GM12878 (cell line): ENCODE measurements around the gene SPIRE1. TPM values are rescaled to one million over a fixed set of nuclear protein-coding genes. Genes with fewer than 3 reads are reported as not detected.

Experiments
- ATAC-seq: fragments of 200-7000 bp; cut with Tn5 transposase; 3 replicates; pipeline ENCODE4 v1.9.1; 2020; ENCODE audit warnings: mild to moderate bottlenecking, moderate library complexity
- BruUV-seq: library from RNA; stranded (reverse); fragments of 400-500 nt; replicated peaks from 2 replicates; lab custom pipeline; 2021; lab: Mats Ljungman, UMichigan
- CTCF ChIA-PET: fragments of 300-600 bp; sonication (Branson Sonifier 250); formaldehyde crosslinking; extraction: SDS; loops from one replicate; lab custom pipeline; 2021; ENCODE audit warnings: inconsistent platforms; lab: Yijun Ruan, JAX
- POLR2A ChIA-PET: fragments of 350-600 bp; formaldehyde crosslinking; extraction: SDS; loops from one replicate; lab custom pipeline; 2021; ENCODE audit warnings: inconsistent platforms; lab: Charles Lee
- RAD21 ChIA-PET: fragments of 300-600 bp; sonication (Branson Sonifier 250); formaldehyde crosslinking; loops from one replicate; lab custom pipeline; 2023; ENCODE audit warnings: antibody characterized with exemption; ENCODE audit not compliant: unreplicated experiment; lab: Charles Lee
- SMC1A ChIA-PET: fragments of 300-600 bp; sonication (Branson Sonifier 250); formaldehyde crosslinking; loops from one replicate; lab custom pipeline; 2023; ENCODE audit not compliant: unreplicated experiment, uncharacterized antibody; lab: Charles Lee
- DNase-seq: peaks from one replicate; pipeline ENCODE4 v3.0.0-alpha.2; 2011; ENCODE audit warnings: low read depth, low spot score
- FAIRE-seq: peaks from 3 replicates; lab custom pipeline; 2011; peaks lifted over from hg19 to GRCh38; lab: Jason Lieb, UNC
- H2AFZ ChIP-seq: 2 replicates; pipeline ENCODE4 v1.6.0; 2011; ENCODE audit warnings: low read depth, low read length, control low read depth; ENCODE audit not compliant: control insufficient read depth
- H3K27ac ChIP-seq: 2 replicates; pipeline ENCODE4 v1.5.1; 2011; ENCODE audit warnings: control low read depth; ENCODE audit not compliant: control insufficient read depth, insufficient read depth
- H3K27me3 ChIP-seq, 2 experiments: replicated peaks in 1 of 2; 2 replicates each; pipeline versions ENCODE4 v1.6.0 to v1.6.1; 2011; ENCODE audit warnings: low read length in 1 of 2; ENCODE audit not compliant: control insufficient read depth in 2 of 2, insufficient read depth in 2 of 2
- H3K36me3 ChIP-seq, 2 experiments: 2 replicates each; pipeline ENCODE4 v1.5.1; 2011; ENCODE audit warnings: low read length in 1 of 2; ENCODE audit not compliant: control insufficient read depth in 2 of 2, insufficient read depth in 2 of 2
- H3K4me1 ChIP-seq: 2 replicates; pipeline ENCODE4 v1.6.1; 2011; ENCODE audit warnings: mild to moderate bottlenecking, low read length, moderate library complexity, mixed read lengths; ENCODE audit not compliant: control insufficient read depth, insufficient read depth
- H3K4me2 ChIP-seq: 2 replicates; pipeline ENCODE4 v1.6.0; 2011; ENCODE audit warnings: control low read depth; ENCODE audit not compliant: control insufficient read depth, insufficient read depth
- H3K4me3 ChIP-seq: fragments of 200-600 bp; sonication (generic); 2 replicates; pipeline ENCODE4 v1.5.1; 2016
- H3K79me2 ChIP-seq: 2 replicates; pipeline ENCODE4 v1.6.0; 2011; ENCODE audit warnings: low read length; ENCODE audit not compliant: control insufficient read depth, insufficient read depth
- H3K9ac ChIP-seq: 2 replicates; pipeline ENCODE4 v1.8.0; 2011; ENCODE audit warnings: low read length, control low read depth, mixed read lengths; ENCODE audit not compliant: control insufficient read depth, insufficient read depth
- H3K9me3 ChIP-seq: replicated peaks from 3 replicates; pipeline ENCODE4 v1.5.1; 2011; ENCODE audit warnings: mild to moderate bottlenecking, low read length; ENCODE audit not compliant: control insufficient read depth, insufficient read depth
- H4K20me1 ChIP-seq: 2 replicates; pipeline ENCODE4 v1.6.0; 2011; ENCODE audit not compliant: control insufficient read depth, insufficient read depth
- BCL11A ChIP-seq: IDR thresholded peaks from 2 replicates; pipeline ENCODE4 v1.6.1; 2011; ENCODE audit warnings: low read depth, low read length
- CREB1 ChIP-seq: IDR thresholded peaks from 2 replicates; pipeline ENCODE4 v1.6.1; 2012; ENCODE audit warnings: low read depth, mild to moderate bottlenecking, inconsistent platforms
- DPF2 ChIP-seq: fragments of 450-650 bp; IDR thresholded peaks from 2 replicates; pipeline ENCODE4 v1.6.1; 2017; ENCODE audit warnings: mild to moderate bottlenecking
- EP300 ChIP-seq, 2 experiments: fragments of 150-350 bp in 1 of 2; IDR thresholded peaks; 2 replicates each; pipeline ENCODE4 v1.6.1; 2011 to 2012; ENCODE audit warnings: low read depth in 2 of 2, low read length in 2 of 2, borderline replicate concordance in 1 of 2, improper control_type of control experiment in 1 of 2, inconsistent platforms in 1 of 2; ENCODE audit not compliant: control insufficient read depth in 1 of 2
- HDAC2 ChIP-seq: fragments of 200-600 bp; sonication (generic); IDR thresholded peaks from 2 replicates; pipeline ENCODE4 v1.6.1; 2017
- IRF4 ChIP-seq: IDR thresholded peaks from 2 replicates; pipeline ENCODE4 v1.6.1; 2011; ENCODE audit warnings: low read depth, low read length
- KAT2A ChIP-seq: conservative IDR thresholded peaks from 2 replicates; pipeline ENCODE4 v1.6.1; 2011; ENCODE audit warnings: low read depth, low read length; ENCODE audit not compliant: control insufficient read depth
- NFXL1 ChIP-seq: fragments of 450-650 bp; IDR thresholded peaks from 2 replicates; pipeline ENCODE4 v1.6.1; 2017; ENCODE audit warnings: antibody characterized with exemption, mild to moderate bottlenecking, borderline replicate concordance
- POLR2AphosphoS2 ChIP-seq: IDR thresholded peaks from 2 replicates; pipeline ENCODE4 v1.6.1; 2011; ENCODE audit warnings: low read depth, mild to moderate bottlenecking, low read length, improper control_type of control experiment, moderate library complexity
- SUZ12 ChIP-seq: fragments of 200-600 bp; sonication (generic); IDR thresholded peaks from one replicate; pipeline ENCODE4 v1.6.1; 2018; ENCODE audit warnings: antibody characterized with exemption, mild to moderate bottlenecking; ENCODE audit not compliant: unreplicated experiment
- TCF3 ChIP-seq: IDR thresholded peaks from 2 replicates; pipeline ENCODE4 v1.6.1; 2012; ENCODE audit warnings: low read depth, mild to moderate bottlenecking, low read length, borderline replicate concordance; ENCODE audit not compliant: insufficient read depth
- ZBTB40 ChIP-seq: fragments of 450-650 bp; IDR thresholded peaks from 2 replicates; pipeline ENCODE4 v1.6.1; 2016; ENCODE audit warnings: mild to moderate bottlenecking, moderate library complexity, borderline replicate concordance
- WGBS: methylation state at CpG from one replicate; pipeline ENCODE4 v1.1.6; 2016; ENCODE audit warnings: low lambda C conversion rate; ENCODE audit not compliant: insufficient replicate concordance, insufficient coverage; ENCODE audit errors: missing lambda C conversion rate; 5-methylcytosine and 5-hydroxymethylcytosine counted together
- in situ Hi-C: fragments of 300-500 bp; cut with MboI; formaldehyde crosslinking; loops from 9 replicates; pipeline ENCODE4 v1.14.3; 2018; ENCODE audit warnings: mixed read lengths
- intact Hi-C: fragments of 100-400 bp; cut with micrococcal nuclease; formaldehyde crosslinking; loops from one replicate; pipeline ENCODE4 v1.14.2; 2022; ENCODE audit not compliant: unreplicated experiment
- polyA plus RNA-seq, 11 experiments: library from polyadenylated mRNA; depleted of rRNA in 4 of 11; unstranded in 6 of 11; stranded (reverse) in 5 of 11; fragments of >200 nt; fragmentation: Nextera tagmentation in 4 of 11; fragmentation: Illumina TruSeq in 1 of 11; extraction: Ambion mirVana in 4 of 11; extraction: Trizol in 1 of 11; gene quantifications; 1 replicate in 1 of 11; 2 replicates in 10 of 11; pipeline versions ENCODE4 v1.2.1 to v1.2.3, GENCODE V29; 2011 to 2016; ENCODE audit warnings: inconsistent platforms in 2 of 11, missing spikeins in 2 of 11, low read depth in 1 of 11
- total RNA-seq, 4 experiments: library from RNA; depleted of rRNA in 3 of 4; stranded (reverse); fragments of >200 nt in 3 of 4; fragmentation: Illumina TruSeq in 1 of 4; extraction: Trizol in 1 of 4; gene quantifications; 2 replicates each; pipeline versions ENCODE4 v1.2.1 to v1.2.3, GENCODE V29; 2013 to 2021
- TF ChIP-seq, protein P1 (sequence below): fragments of 450-650 bp; IDR thresholded peaks from 2 replicates; pipeline ENCODE4 v1.6.1; 2014; ENCODE audit warnings: mild to moderate bottlenecking
- TF ChIP-seq, protein P2 (sequence below): IDR thresholded peaks from 2 replicates; pipeline ENCODE4 v1.6.1; 2011; ENCODE audit warnings: borderline replicate concordance, low read depth, mild to moderate bottlenecking, moderate library complexity, mixed read lengths, low read length; ENCODE audit not compliant: insufficient read depth; ENCODE audit errors: extremely low read length
- TF ChIP-seq, protein P3 (sequence below): fragments of 450-650 bp; IDR thresholded peaks from 2 replicates; pipeline ENCODE4 v1.6.1; 2016; ENCODE audit warnings: mild to moderate bottlenecking

SPIRE1 gene
- total and polyA plus RNA-seq, 10 of the 15 experiments (the other 5 are each of a cell fraction or from before 2014, with no cell fraction given) = 0.18 to 9.2 (median 4.3) TPM

DNA sequence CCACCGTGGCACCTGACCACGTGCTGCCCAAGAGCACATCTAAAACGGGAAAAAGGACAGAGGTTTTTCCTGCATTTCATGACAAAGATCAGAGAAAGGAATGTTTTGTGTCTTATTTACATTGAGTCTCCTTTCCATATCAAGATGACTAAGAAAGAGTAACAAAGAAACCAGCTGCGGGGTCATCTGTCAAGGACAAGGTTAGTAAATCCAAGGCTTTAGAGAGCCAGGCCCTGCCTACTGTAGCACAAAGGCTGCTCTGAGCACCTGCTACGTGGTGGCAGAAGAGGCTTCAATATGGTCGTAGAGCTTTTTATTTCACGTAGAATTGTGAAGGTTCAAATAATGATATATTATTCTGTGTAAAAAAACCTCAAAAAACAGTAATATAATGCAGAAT, 199.1 kb downstream of the SPIRE1 start:
- 41% methylated on average over 7 of the region's 7 CpGs for WGBS
- ATAC-seq (no peak), DNase-seq (no peak), FAIRE-seq (no peak)
- in situ Hi-C loops (no loop called here), intact Hi-C loops (no loop called here)
- POLR2A ChIA-PET = no interaction called here
- Histone ChIP-seq H3K9me3 (no peaks in the 10 kb centered on the region), H2AFZ (no peak overlapping the region), H3K79me2 (no peaks in the 10 kb centered on the region), H3K9ac (no peak overlapping the region), H3K27ac (no peak overlapping the region), H3K27me3 (no peaks in the 10 kb centered on the region), H3K4me1 (no peaks in the 10 kb centered on the region), H3K4me2 (no peak overlapping the region), H3K4me3 (no peak overlapping the region), H4K20me1 (no peaks in the 10 kb centered on the region), H3K36me3 (no peaks in the 10 kb centered on the region)
- BruUV-seq = no TSS peak
- SMC1A ChIA-PET = no interaction called here
- CTCF ChIA-PET = no interaction called here
- RAD21 ChIA-PET = no interaction called here
- TF ChIP-seq CREB1 (no peak), TCF3 (no peak), BCL11A (no peak), POLR2AphosphoS2 (no peak), NFXL1 (no peak), DPF2 (no peak), EP300 (IDR thresholded peaks at IDR 0.05; ENCODE audit: borderline replicate concordance in 1 of 2, control insufficient read depth in 1 of 2, low read depth in 2 of 2, low read length in 2 of 2) (no peak), HDAC2 (no peak), KAT2A (no peak), ZBTB40 (no peak), SUZ12 (no peak), IRF4 (no peak)
- TF ChIP-seq, protein P1, sequence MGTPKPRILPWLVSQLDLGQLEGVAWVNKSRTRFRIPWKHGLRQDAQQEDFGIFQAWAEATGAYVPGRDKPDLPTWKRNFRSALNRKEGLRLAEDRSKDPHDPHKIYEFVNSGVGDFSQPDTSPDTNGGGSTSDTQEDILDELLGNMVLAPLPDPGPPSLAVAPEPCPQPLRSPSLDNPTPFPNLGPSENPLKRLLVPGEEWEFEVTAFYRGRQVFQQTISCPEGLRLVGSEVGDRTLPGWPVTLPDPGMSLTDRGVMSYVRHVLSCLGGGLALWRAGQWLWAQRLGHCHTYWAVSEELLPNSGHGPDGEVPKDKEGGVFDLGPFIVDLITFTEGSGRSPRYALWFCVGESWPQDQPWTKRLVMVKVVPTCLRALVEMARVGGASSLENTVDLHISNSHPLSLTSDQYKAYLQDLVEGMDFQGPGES = no peak
- TF ChIP-seq, protein P2, sequence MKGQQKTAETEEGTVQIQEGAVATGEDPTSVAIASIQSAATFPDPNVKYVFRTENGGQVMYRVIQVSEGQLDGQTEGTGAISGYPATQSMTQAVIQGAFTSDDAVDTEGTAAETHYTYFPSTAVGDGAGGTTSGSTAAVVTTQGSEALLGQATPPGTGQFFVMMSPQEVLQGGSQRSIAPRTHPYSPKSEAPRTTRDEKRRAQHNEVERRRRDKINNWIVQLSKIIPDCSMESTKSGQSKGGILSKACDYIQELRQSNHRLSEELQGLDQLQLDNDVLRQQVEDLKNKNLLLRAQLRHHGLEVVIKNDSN = no peak
- TF ChIP-seq, protein P3, sequence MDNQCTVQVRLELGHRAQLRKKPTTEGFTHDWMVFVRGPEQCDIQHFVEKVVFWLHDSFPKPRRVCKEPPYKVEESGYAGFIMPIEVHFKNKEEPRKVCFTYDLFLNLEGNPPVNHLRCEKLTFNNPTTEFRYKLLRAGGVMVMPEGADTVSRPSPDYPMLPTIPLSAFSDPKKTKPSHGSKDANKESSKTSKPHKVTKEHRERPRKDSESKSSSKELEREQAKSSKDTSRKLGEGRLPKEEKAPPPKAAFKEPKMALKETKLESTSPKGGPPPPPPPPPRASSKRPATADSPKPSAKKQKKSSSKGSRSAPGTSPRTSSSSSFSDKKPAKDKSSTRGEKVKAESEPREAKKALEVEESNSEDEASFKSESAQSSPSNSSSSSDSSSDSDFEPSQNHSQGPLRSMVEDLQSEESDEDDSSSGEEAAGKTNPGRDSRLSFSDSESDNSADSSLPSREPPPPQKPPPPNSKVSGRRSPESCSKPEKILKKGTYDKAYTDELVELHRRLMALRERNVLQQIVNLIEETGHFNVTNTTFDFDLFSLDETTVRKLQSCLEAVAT = no peak
